ENCODE measurements around the gene SYT3.
"Not testable (repeated sequence)": the region's sequence is repeated elsewhere in the genome, so short reads cannot be mapped to it uniquely, and the experiment has no call there.

Gene SYT3

DNA sequence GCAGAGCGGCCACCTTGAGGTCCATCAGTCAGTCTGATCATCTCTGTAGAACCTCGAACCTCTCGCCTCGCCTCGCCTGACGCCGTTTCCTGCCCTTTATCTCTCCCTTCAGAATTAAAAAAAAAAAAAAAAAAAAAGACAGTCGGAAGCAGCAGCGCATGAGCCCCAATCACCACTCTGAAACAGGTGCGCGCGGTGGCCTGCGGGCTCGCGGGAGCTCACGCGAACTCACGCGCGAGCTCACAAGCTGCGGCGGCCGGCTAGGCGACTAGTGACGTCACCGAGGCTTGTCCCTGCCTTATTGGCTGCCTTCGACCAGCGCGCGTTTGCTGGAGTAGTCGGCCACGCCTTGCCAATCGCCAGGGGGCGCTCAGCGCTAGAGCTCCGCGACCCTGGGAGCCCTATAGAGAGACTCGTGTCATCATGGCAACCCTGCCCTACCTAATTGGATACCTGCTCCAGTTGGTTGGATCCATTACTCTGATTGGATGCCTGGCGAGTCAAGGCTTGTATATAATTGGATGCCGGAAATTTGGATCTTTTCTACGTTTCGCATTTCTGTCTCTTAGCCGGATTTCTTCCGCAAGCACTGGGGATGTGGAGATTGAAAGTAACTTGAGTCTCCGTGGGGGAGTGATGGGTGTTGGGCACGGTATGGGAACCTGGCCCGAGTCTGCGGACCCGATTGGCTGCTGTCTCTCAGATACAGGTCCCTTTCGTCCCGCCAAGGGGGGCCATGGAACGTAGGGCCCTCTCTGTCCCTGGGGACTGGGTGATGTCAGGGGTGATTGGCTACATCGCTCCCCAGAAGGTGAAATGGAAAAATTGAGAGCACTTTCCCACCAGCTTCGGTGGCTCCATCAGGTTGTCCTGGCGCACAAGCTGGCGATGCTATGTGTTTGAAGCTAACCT lies 31.6 kb downstream of the SYT3 start:
- DNase-seq (ENCODE audit: low read depth) = peak; percentile 6
- no peak overlapping the region for H3K4me3 ChIP-seq (ENCODE audit: low read depth, low read length)

DNA sequence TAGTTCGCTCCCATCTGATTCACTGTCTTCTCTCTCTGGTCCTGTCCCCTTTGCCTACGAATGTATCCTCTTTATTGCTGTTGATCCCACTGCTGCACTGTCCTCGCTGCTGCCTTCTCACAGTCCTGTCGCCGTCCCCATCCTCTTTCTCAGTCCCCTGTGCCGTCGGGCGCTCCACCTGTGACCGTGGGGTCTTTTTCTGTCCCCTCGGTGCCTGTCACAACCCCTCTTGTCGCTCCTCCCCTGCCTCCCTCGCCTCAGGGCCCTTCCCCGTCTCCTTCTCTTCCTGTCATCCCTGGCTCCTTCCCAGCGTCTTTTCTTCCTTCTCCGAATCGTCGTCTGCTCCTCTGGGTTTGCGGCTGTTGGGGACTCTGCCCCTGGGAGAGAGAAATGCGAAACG lies 32.3 kb downstream of the SYT3 start:
- no peak for DNase-seq (ENCODE audit: low read depth)
- no peak overlapping the region for H3K4me3 ChIP-seq (ENCODE audit: low read depth, low read length)

DNA sequence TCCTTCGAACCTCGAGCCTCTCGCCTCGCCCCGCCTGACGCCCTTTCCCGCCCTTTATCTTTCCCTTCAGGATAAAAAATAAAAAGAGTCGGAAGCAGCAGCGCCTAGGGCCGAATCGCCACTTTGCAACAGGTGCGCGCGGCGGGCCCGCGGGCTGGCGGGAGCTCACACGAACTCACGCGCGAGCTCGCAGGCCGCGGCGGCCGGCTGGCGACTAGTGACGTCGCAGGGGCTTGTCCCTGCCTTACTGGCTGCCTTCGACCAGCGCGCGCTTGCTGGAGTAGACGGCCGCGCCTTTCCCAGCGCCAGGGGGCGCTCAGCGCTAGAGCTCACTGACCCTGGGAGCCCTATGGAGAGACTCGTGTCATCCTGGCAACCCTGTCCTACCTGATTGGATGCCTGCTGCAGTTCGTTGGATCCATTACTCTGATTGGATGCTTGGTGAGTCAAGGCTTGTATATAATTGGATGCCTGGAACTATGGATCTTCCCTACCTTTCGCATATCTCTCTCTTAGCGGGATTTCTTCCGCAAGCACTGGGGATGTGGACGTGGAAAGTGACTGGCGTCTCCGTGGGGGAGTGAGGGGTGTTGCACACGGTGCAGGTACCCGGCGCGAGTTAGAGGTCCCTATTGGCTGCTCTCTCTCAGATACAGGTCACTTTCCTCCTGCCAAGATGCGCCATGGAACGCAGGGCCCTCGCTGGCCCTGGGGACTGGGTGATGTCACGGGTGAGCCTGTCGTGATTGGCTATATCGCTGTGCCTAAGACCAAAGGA lies 33.4 kb downstream of the SYT3 start:
- not testable (repeated sequence) for DNase-seq (ENCODE audit: low read depth); H3K4me3 ChIP-seq (ENCODE audit: low read depth, low read length)

DNA sequence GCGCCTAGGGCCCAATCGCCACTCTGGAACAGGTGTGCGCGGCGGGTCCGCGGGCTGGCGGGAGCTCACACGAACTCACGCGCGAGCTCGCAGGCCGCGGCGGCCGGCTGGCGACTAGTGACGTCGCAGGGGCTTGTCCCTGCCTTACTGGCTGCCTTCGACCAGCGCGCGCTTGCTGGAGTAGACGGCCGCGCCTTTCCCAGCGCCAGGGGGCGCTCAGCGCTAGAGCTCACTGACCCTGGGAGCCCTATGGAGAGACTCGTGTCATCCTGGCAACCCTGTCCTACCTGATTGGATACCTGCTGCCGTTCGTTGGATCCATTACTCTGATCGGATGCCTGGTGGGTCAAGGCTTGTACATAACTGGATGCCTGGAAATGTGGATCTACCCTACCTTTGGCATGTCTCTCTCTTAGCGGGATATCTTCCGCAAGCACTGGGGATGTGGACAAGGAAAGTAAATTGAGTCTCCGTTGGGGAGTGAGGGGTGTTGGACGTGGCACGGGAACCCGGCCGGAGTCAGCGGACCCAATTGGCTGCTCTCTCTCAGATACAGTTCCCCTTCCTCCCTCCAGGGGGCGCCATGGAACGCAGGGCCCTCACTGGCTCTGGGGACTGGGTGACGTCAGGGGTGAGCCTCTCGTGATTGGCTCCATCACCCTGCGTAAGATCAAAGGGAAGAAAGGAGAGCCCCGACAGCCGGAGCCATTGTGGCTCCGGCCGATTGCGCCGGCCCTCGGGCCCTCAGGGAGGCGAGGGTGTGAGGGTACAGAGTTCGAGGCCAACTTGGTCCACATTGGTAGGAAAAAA lies 35.2 kb downstream of the SYT3 start:
- not testable (repeated sequence) for DNase-seq (ENCODE audit: low read depth); H3K4me3 ChIP-seq (ENCODE audit: low read depth, low read length)

DNA sequence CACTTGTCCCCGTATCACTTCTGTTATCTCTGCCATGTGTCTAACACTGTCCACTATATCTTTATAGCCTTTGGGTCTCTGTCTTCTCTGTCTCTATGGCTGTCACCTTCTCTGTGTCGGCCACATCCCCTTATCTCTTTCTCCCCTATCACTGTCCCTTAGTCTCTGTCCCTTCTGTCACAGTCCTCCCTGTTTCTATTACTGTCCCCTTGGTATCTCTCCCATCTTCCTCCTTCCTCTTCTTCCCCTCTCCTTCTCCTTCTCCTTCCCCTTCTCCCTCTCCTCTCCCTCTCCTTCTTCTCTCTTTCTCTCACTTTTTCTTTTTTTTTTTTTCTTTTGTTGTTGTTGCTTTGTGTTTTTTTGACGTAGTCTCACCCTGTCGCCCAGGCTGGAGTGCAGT lies 36.7 kb downstream of the SYT3 start:
- DNase-seq (ENCODE audit: low read depth) = no peak
- H3K4me3 ChIP-seq (ENCODE audit: low read depth, low read length) = no peak overlapping the region

DNA sequence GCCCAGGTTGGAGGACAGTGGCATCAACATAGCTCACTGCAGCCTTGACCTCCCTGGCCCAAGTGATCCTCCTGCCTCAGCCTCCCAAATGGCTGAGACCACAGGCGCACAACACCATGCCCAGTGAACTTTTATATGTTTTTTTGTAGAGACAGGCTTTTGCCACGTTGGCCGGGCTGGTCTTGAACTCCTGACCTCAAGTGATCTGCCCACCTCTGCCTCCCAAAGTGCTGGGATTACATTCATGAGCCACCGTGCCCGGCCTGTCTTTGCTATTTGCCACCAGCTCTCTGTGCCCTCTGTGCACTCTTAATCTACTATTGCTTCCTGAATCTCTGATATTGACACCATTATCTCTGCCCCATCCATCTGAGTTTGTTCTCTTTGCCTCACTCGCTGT lies 37.2 kb downstream of the SYT3 start:
- no peak for DNase-seq (ENCODE audit: low read depth)
- no peak overlapping the region for H3K4me3 ChIP-seq (ENCODE audit: low read depth, low read length)

DNA sequence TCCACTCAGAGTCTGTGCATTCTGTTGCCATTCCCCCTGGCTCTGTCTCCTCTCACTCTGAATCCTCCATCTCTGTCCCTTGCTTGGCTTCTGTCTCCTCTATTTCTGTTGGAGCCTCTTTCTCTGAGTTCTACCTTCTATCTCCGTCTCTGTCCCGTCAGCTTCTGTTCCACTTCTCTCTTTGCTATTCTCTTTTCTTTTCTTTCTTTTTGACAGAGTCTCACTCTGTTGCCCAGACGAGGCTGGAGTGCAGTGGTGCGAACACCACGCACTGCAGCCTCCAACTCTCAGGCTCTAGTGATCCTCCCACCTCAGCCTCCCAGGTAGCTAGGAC lies 37.6 kb downstream of the SYT3 start:
- no peak for DNase-seq (ENCODE audit: low read depth)
- H3K4me3 ChIP-seq (ENCODE audit: low read depth, low read length) = no peak overlapping the region

DNA sequence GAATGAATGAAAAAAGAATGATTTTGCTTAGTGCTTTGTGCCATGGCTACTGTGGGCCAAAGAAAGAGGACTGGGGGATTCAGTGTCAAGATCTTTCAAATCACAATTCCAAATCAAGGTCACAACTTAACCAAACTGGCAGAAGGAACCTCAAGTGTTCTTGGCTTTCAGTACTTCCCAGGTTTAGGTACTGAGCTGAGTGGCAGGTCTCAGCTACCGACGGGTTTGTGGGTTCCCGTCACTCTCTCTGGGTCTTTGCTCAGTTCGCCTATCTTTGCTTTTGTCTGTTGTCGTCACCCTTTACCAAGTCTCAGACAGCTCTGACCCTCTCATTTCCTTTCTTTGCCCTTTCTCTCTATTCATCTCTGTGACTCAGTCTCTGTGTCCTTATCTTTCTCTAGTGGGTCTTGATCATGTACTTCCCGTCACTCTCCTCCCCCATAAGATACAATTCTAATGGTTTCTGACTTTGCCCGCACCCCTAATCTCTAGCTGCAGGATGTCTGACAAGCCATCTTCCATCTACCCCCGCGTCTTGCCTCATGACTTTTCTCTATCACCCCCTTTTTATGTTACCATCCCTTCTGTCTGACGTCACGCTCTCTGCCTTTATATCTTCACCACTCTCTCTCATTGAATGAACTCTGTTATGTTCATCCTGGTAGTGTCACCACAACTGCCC lies 38.1 kb downstream of the SYT3 start:
- H3K4me3 ChIP-seq (ENCODE audit: low read depth, low read length) = no peak overlapping the region
- no peak for DNase-seq (ENCODE audit: low read depth)

DNA sequence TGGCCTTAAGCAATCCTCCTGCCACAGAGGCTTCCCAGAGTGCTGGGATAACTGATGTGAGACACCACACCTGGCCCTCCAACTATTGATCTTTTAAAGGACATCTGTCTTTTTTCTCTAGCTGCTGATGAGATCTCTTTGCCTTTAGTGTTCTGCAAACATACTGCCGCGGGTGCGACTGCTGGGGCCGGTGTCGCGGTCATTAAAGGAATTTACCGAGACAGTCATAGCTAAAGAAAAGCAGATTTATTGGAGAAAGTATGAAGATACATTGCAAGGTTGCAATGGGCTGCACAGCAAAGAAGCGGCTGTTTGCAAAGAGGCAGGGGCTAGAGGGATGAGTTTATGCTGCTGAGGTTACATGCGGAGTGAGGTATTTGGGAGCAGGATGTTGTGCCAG lies 40.3 kb downstream of the SYT3 start:
- no peak for DNase-seq (ENCODE audit: low read depth)
- no peak overlapping the region for H3K4me3 ChIP-seq (ENCODE audit: low read depth, low read length)

DNA sequence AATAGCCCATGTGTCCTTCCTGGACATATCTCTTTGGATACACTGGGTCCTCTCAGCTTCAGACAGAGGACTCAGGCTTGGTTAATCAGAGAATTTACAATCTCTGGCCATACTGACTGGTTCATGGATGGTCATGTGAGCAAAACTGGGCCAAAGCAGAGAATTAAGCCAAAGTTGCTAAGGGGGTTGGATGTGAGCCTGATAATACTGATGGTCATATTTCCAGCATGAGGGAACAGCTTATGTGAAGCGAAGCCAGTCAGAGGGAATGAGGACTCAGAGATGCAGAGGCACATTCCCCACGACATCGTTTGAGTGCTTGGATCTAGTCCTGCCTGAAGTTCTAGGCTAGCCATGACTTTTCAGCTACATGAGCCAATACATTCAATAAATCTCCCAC lies 49.5 kb downstream of the SYT3 start:
- no peak overlapping the region for H3K4me3 ChIP-seq (ENCODE audit: low read depth, low read length)
- no peak for DNase-seq (ENCODE audit: low read depth)

DNA sequence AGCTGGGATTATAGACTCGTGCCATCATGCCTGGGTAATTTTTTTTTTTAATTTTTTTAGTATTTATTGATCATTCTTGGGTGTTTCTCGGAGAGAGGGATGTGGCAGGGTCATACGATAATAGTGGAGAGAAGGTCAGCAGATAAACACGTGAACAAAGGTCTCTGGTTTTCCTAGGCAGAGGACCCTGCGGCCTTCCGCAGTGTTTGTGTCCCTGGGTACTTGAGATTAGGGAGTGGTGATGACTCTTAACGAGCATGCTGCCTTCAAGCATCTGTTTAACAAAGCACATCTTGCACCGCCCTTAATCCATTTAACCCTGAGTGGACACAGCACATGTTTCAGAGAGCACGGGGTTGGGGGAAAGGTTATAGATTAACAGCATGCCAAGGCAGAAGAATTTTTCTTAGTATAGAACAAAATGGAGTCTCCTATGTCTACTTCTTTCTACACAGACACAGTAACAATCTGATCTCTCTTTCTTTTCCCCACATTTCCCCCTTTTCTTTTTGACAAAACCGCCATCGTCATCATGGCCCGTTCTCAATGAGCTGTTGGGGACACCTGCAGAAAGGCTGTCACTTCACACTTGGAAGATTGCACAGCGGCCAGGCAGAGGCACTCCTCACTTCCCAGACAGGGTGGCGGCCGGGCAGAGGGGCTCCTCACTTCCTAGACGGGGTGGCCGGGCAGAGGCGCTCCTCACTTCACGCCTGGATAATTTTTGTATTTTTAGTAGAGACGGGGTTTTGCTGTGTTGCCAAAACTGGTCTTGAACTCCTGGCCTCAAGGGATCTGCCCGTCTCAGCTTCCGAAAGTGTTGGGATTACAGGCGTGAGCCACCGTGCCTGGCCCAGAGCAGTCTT lies 57.7 kb downstream of the SYT3 start:
- DNase-seq (ENCODE audit: low read depth); H3K4me3 ChIP-seq (ENCODE audit: low read depth, low read length): not testable (repeated sequence)

DNA sequence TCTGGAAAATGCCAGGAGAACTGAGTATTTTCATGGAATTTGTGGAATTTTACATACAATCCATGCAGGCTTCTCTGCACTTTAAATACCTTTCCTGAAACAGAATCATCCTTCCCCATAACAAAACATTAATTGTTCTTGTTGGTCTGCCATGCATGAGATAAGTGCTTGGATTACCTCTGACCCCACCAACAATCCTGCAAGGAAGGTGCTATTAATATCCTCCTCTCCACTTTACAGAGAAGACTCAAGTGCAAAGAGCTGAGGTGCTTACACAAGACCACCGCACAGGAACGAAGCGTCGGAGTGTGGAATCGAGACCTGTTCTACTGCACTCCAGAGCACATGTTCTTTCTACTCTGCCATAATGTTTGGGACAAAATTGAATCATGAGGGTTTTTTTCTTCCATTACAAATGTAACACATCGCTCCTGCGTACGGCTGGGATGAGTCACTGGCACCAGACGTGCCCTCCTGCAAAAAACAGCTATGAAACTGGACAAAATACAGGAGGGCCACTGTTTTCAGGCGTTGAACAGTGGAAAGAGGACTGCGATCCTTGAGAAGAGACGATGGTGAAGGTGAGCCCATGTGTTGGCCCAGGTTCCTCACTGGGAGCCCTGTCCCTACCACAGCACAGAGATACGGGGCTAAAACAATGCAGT lies 58.6 kb downstream of the SYT3 start:
- DNase-seq (ENCODE audit: low read depth) = no peak
- H3K4me3 ChIP-seq (ENCODE audit: low read depth, low read length) = no peak overlapping the region

DNA sequence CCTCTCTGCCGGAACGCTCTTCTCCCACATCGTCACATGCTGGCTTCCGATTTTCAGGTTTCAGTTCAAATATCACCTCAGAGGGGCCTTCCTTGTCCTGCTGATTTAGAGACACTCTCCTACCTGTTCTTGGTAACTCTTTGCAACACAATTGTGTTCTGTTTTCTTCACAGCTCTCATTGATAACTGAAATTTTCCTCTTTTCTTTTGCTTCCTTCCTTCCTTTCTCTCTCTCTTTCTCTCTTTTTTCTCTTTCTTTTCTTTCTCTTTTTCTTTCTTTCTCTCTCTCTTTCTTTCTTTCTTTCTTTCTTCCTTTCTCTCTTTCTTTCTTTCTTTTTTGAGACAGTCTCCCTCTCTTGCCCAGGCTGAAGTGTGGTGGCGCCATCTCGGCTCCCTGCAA lies 59.4 kb downstream of the SYT3 start:
- no peak overlapping the region for H3K4me3 ChIP-seq (ENCODE audit: low read depth, low read length)
- DNase-seq (ENCODE audit: low read depth) = no peak

DNA sequence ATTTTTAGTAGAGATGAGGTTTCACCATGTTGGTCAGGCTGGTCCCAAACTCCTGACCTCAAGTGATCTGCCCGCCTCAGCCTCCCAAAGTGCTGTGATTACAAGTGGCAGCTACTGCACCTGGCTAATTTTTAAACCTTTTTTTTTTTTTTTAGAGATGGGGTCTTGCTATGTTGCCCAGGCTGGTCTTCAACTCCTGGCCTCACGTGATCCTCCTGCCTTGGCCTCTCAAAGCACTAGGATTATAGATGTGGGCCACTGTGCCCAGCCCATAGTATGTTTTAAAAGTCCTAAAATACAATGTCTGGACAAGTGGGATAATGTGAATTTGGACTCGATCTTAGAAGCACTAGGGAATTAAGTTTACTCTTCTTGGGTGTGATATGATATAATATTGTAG lies 62.9 kb downstream of the SYT3 start:
- H3K4me3 ChIP-seq (ENCODE audit: low read depth, low read length); DNase-seq (ENCODE audit: low read depth): not testable (repeated sequence)

DNA sequence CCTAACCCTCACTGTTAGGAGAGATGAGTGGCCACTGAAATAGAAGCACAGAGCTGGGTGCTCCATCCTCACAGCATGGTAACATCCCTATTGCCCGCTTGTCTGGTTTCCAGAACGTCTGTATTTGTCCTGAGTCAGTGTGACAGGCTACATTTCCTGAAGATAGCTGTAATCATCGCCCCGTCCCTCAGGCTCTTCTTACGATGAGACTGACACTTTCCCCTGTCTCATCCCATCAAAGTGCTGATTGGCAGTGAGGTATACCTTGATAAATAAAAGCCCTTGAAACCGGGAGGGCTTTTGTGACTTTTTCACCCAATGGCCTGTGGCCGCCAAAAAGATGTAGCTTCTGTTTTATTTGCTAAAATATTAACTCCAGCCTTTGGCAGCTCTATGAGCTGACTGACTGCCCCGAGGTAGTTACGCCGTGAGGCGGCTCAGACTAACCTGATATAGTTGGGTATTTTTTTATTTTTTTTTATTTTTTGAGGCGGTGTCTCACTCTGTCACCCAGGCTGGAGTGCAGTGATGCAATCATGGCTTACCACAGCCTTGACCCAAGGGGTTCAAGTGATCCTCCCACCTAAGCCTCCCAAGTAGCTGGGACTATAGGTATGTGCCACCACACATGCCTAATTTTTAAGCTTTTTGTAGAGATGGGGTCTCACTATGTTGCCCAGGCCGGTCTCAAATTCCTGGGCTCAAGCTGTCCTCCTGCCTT lies 65.8 kb downstream of the SYT3 start:
- no peak for DNase-seq (ENCODE audit: low read depth)
- no peak overlapping the region for H3K4me3 ChIP-seq (ENCODE audit: low read depth, low read length)
